IMR-90 (cell line): ENCODE measurements around the gene LCTL. TPM values are rescaled to one million over a fixed set of nuclear protein-coding genes. Genes with fewer than 3 reads are reported as not detected.

Experiments
- ATAC-seq: fragments of 200-7000 bp; cut with Tn5 transposase; 2 replicates; pipeline ENCODE4 v1.9.1; 2020; ENCODE audit warnings: low read depth, mild to moderate bottlenecking, moderate library complexity
- BruUV-seq: library from RNA; stranded (reverse); fragments of 400-500 nt; replicated peaks from 2 replicates; lab custom pipeline; 2021; lab: Mats Ljungman, UMichigan
- CTCF ChIA-PET: fragments of 300-600 bp; formaldehyde crosslinking; extraction: SDS; loops from one replicate; lab custom pipeline; 2021; ENCODE audit warnings: antibody characterized with exemption; lab: Yijun Ruan, JAX
- POLR2A ChIA-PET: fragments of 300-600 bp; sonication (Branson Sonifier 250); formaldehyde crosslinking; loops from one replicate; lab custom pipeline; 2022; ENCODE audit warnings: antibody characterized with exemption; ENCODE audit not compliant: unreplicated experiment; lab: Charles Lee
- DNase-seq: peaks from one replicate; pipeline ENCODE4 v3.0.0; 2013
- H2AFZ ChIP-seq: replicated peaks from 2 replicates; pipeline ENCODE3; 2013; ENCODE audit warnings: low read length, mild to moderate bottlenecking; ENCODE audit not compliant: poor library complexity
- H2AK5ac ChIP-seq: 2 replicates; pipeline ENCODE4 v1.6.1; 2013; ENCODE audit warnings: low read depth, low read length, inconsistent platforms
- H2AK9ac ChIP-seq: replicated peaks from 2 replicates; pipeline ENCODE3; 2013; ENCODE audit warnings: mild to moderate bottlenecking, low read depth, low read length, moderate library complexity; ENCODE audit not compliant: poor library complexity
- H2BK120ac ChIP-seq: 2 replicates; pipeline ENCODE4 v1.6.1; 2013; ENCODE audit warnings: low read depth, low read length, inconsistent platforms
- H2BK15ac ChIP-seq: 3 replicates; pipeline ENCODE4 v1.6.1; 2013; ENCODE audit warnings: low read depth, low read length, inconsistent platforms
- H2BK20ac ChIP-seq: 2 replicates; pipeline ENCODE4 v1.6.1; 2013; ENCODE audit warnings: low read depth, mild to moderate bottlenecking, inconsistent platforms, low read length, moderate library complexity
- H2BK5ac ChIP-seq: 2 replicates; pipeline ENCODE4 v1.6.1; 2013; ENCODE audit warnings: mild to moderate bottlenecking, low read depth, low read length, inconsistent platforms; ENCODE audit not compliant: poor library complexity, severe bottlenecking
- H3K14ac ChIP-seq: replicated peaks from 2 replicates; pipeline ENCODE4 v1.6.1; 2013; ENCODE audit warnings: low read depth, low read length, inconsistent platforms
- H3K18ac ChIP-seq: 2 replicates; pipeline ENCODE4 v1.6.1; 2013; ENCODE audit warnings: low read depth, low read length, control low read depth
- H3K23ac ChIP-seq: 2 replicates; pipeline ENCODE4 v1.6.1; 2013; ENCODE audit warnings: low read depth, low read length, inconsistent platforms
- H3K27ac ChIP-seq: 2 replicates; pipeline ENCODE4 v1.5.1; 2013; ENCODE audit warnings: mild to moderate bottlenecking, control low read depth, low read length; ENCODE audit not compliant: insufficient read depth
- H3K27me3 ChIP-seq: 2 replicates; pipeline ENCODE4 v1.6.1; 2013; ENCODE audit warnings: low read length; ENCODE audit not compliant: control insufficient read depth, insufficient read depth
- H3K36me3 ChIP-seq: 2 replicates; pipeline ENCODE4 v1.6.1; 2013; ENCODE audit warnings: low read length, mixed read lengths; ENCODE audit not compliant: control insufficient read depth, insufficient read depth
- H3K4ac ChIP-seq: 2 replicates; pipeline ENCODE4 v1.6.1; 2013; ENCODE audit warnings: low read depth, low read length, inconsistent platforms
- H3K4me1 ChIP-seq: 2 replicates; pipeline ENCODE4 v1.6.1; 2013; ENCODE audit warnings: low read length, mixed read lengths; ENCODE audit not compliant: control insufficient read depth, insufficient read depth
- H3K4me2 ChIP-seq: 2 replicates; pipeline ENCODE4 v1.6.1; 2013; ENCODE audit warnings: low read depth, mild to moderate bottlenecking, control low read depth, low read length, moderate library complexity
- H3K4me3 ChIP-seq: 2 replicates; pipeline ENCODE4 v1.5.1; 2013; ENCODE audit warnings: low read depth, mild to moderate bottlenecking, control low read depth, low read length, moderate library complexity; ENCODE audit not compliant: insufficient read depth
- H3K56ac ChIP-seq: 2 replicates; pipeline ENCODE4 v1.6.1; 2013; ENCODE audit warnings: low read length, inconsistent platforms; ENCODE audit not compliant: insufficient read depth; ENCODE audit errors: extremely low read depth
- H3K79me1 ChIP-seq, 2 experiments: 2 replicates each; pipeline ENCODE4 v1.6.1; 2013; ENCODE audit warnings: low read length in 2 of 2, inconsistent platforms in 1 of 2, low read depth in 1 of 2
- H3K9ac ChIP-seq: 2 replicates; pipeline ENCODE4 v1.6.1; 2013; ENCODE audit warnings: low read depth, low read length, control low read depth
- H3K9me1 ChIP-seq: 2 replicates; pipeline ENCODE4 v1.6.1; 2013; ENCODE audit warnings: low read length, inconsistent platforms; ENCODE audit not compliant: insufficient read depth
- H3K9me3 ChIP-seq: 2 replicates; pipeline ENCODE4 v1.6.1; 2013; ENCODE audit warnings: low read length; ENCODE audit not compliant: control insufficient read depth, insufficient read depth
- H4K20me1 ChIP-seq: 2 replicates; pipeline ENCODE4 v1.6.1; 2013; ENCODE audit warnings: low read length, inconsistent platforms; ENCODE audit not compliant: insufficient read depth
- H4K5ac ChIP-seq: 2 replicates; pipeline ENCODE4 v1.6.1; 2013; ENCODE audit warnings: mild to moderate bottlenecking, low read depth, low read length, control low read depth
- H4K8ac ChIP-seq, 2 experiments: 2 replicates each; pipeline ENCODE4 v1.6.1; 2013; ENCODE audit warnings: low read depth in 2 of 2, low read length in 2 of 2, control low read depth in 1 of 2, inconsistent platforms in 1 of 2
- H4K91ac ChIP-seq: 2 replicates; pipeline ENCODE4 v1.6.1; 2013; ENCODE audit warnings: low read depth, low read length, inconsistent platforms; ENCODE audit not compliant: insufficient read depth
- BHLHE40 ChIP-seq: fragments of 150-350 bp; IDR thresholded peaks from 2 replicates; pipeline ENCODE4 v1.6.1; 2016; ENCODE audit warnings: mild to moderate bottlenecking, low read depth, low read length
- CEBPB ChIP-seq: IDR thresholded peaks from 2 replicates; pipeline ENCODE4 v1.6.1; 2012; ENCODE audit warnings: low read depth, low read length, improper control_type of control experiment
- CHD1 ChIP-seq: IDR thresholded peaks from 2 replicates; pipeline ENCODE4 v1.6.1; 2012; ENCODE audit warnings: low read depth, low read length, improper control_type of control experiment
- CTCF ChIP-seq: conservative IDR thresholded peaks from 2 replicates; pipeline ENCODE4 v1.5.1; 2012; ENCODE audit warnings: mild to moderate bottlenecking, low read depth, low read length, improper control_type of control experiment
- FOS ChIP-seq: fragments of 150-350 bp; IDR thresholded peaks from 2 replicates; pipeline ENCODE4 v1.6.1; 2016; ENCODE audit warnings: low read depth, low read length
- MAFK ChIP-seq: IDR thresholded peaks from 2 replicates; pipeline ENCODE4 v1.6.1; 2012; ENCODE audit warnings: low read depth, low read length, improper control_type of control experiment
- MAZ ChIP-seq: IDR thresholded peaks from 2 replicates; pipeline ENCODE4 v1.6.1; 2012; ENCODE audit warnings: low read depth, mild to moderate bottlenecking, low read length, improper control_type of control experiment, moderate library complexity, borderline replicate concordance
- MXI1 ChIP-seq: IDR thresholded peaks from 2 replicates; pipeline ENCODE4 v1.6.1; 2012; ENCODE audit warnings: low read depth, mild to moderate bottlenecking, low read length, moderate library complexity, borderline replicate concordance
- NFE2L2 ChIP-seq: fragments of 150-350 bp; IDR thresholded peaks from 2 replicates; pipeline ENCODE4 v1.6.1; 2016; ENCODE audit warnings: low read depth, mild to moderate bottlenecking, low read length
- POLR2A ChIP-seq: IDR thresholded peaks from 2 replicates; pipeline ENCODE4 v1.6.1; 2012; ENCODE audit warnings: mild to moderate bottlenecking, low read depth, low read length
- RAD21 ChIP-seq: IDR thresholded peaks from 2 replicates; pipeline ENCODE4 v1.6.1; 2012; ENCODE audit warnings: low read length, improper control_type of control experiment
- RCOR1 ChIP-seq: IDR thresholded peaks from 2 replicates; pipeline ENCODE4 v1.6.1; 2012; ENCODE audit warnings: mild to moderate bottlenecking, low read length, improper control_type of control experiment; ENCODE audit not compliant: insufficient replicate concordance
- RFX5 ChIP-seq: IDR thresholded peaks from 2 replicates; pipeline ENCODE4 v1.8.0; 2012; ENCODE audit warnings: low read depth, mild to moderate bottlenecking, low read length, moderate library complexity
- SMC3 ChIP-seq: fragments of 150-350 bp; IDR thresholded peaks from 2 replicates; pipeline ENCODE4 v1.6.1; 2016; ENCODE audit warnings: low read depth, mild to moderate bottlenecking, antibody characterized with exemption, low read length, moderate library complexity
- WGBS, 2 experiments: methylation state at CpG; one replicate each; pipeline versions ENCODE4 v1.1.5 to v1.1.7; 2013; ENCODE audit warnings: missing lambda C conversion rate in 2 of 2; ENCODE audit not compliant: insufficient read length in 1 of 2; ENCODE audit errors: extremely low coverage in 2 of 2; 5-methylcytosine and 5-hydroxymethylcytosine counted together
- dilution Hi-C: fragments of 300-500 bp; cut with HindIII; formaldehyde crosslinking; loops from one replicate; pipeline ENCODE4 v1.14.3; 2018; ENCODE audit warnings: low sequenced_read_pairs; ENCODE audit not compliant: unreplicated experiment
- in situ Hi-C: fragments of 300-500 bp; cut with MboI; formaldehyde crosslinking; loops from 3 replicates; pipeline ENCODE4 v1.14.3; 2019; ENCODE audit warnings: low sequenced_read_pairs, inconsistent platforms, mixed read lengths
- intact Hi-C: fragments of 100-400 bp; cut with micrococcal nuclease; formaldehyde crosslinking; loops from 2 replicates; pipeline ENCODE4 v1.10.0; 2022
- polyA plus RNA-seq, 3 experiments: library from polyadenylated mRNA; depleted of rRNA; stranded (reverse); fragments of >200 nt; gene quantifications; 2 replicates each; pipeline ENCODE4 v1.2.3, GENCODE V29; 2012; ENCODE audit warnings: low replicate concordance in 1 of 3
- total RNA-seq: library from RNA; depleted of rRNA; stranded (reverse); fragments of >200 nt; gene quantifications from 2 replicates; pipeline ENCODE4 v1.2.3, GENCODE V29; 2012
- TF ChIP-seq, protein P1 (sequence below): fragments of 150-350 bp; IDR thresholded peaks from 2 replicates; pipeline ENCODE4 v1.6.1; 2017; ENCODE audit warnings: mild to moderate bottlenecking, antibody characterized with exemption, low read length, low read depth
- TF ChIP-seq, protein P2 (sequence below): fragments of 150-350 bp; IDR thresholded peaks from 2 replicates; pipeline ENCODE4 v1.6.1; 2016; ENCODE audit warnings: low read depth, mild to moderate bottlenecking, low read length, moderate library complexity, borderline replicate concordance

LCTL gene
- total and polyA plus RNA-seq, 2 of the 4 experiments (the other 2 are of a cell fraction): 10.3 to 10.4 TPM

- Histone ChIP-seq H3K56ac (no peak overlapping the region), H3K79me1 (no peaks in the 10 kb centered on the region), H3K18ac (no peak overlapping the region), H3K9me1 (no peaks in the 10 kb centered on the region; the same call in 1 of the 2 replicates), H3K4me2 (no peak overlapping the region), H3K4me1 (peaks cover 7% of the 10 kb centered on the region), H2AK9ac (no peak overlapping the region), H3K27me3 (peaks cover 5% of the 10 kb centered on the region; the same call in 1 of the 2 replicates), H2BK15ac (no peak overlapping the region), H4K5ac (no peak overlapping the region), H3K9ac (no peak overlapping the region), H3K36me3 (no peaks in the 10 kb centered on the region), H3K23ac (no peak overlapping the region), H3K27ac (no peak overlapping the region), H3K4ac (no peak overlapping the region), H2AK5ac (no peak overlapping the region), H4K91ac (no peak overlapping the region), H3K4me3 (no peak overlapping the region), H2AFZ (no peak overlapping the region), H3K9me3 (no peaks in the 10 kb centered on the region), H4K20me1 (no peaks in the 10 kb centered on the region), H2BK20ac (no peak overlapping the region), H4K8ac (no peak overlapping the region), H3K14ac (no peak overlapping the region), H2BK120ac (no peak overlapping the region), H2BK5ac (no peak overlapping the region)
- DNase-seq: no peak
- ChIA-PET POLR2A (no interaction called here), CTCF (no interaction called here)
- 100% methylated on average over 1 of the region's 3 CpGs; no CpG with 5 or more reads in 1 of the 2 experiments for WGBS, 2 experiments
- dilution Hi-C loops (no loop called here), in situ Hi-C loops (loop anchor here (5.0 kb wide), 2 partner anchors 84 to 254 kb away; no protein-coding TSS in a partner anchor), intact Hi-C loops (no loop called here)
- no TSS peak for BruUV-seq
- TF ChIP-seq RCOR1 (no peak), BHLHE40 (no peak), RFX5 (no peak), FOS (no peak), CTCF (no peak), CHD1 (no peak), RAD21 (no peak), CEBPB (no peak), SMC3 (no peak), MAZ (no peak), POLR2A (no peak), NFE2L2 (no peak), MXI1 (no peak), MAFK (no peak)
- TF ChIP-seq, protein P1, sequence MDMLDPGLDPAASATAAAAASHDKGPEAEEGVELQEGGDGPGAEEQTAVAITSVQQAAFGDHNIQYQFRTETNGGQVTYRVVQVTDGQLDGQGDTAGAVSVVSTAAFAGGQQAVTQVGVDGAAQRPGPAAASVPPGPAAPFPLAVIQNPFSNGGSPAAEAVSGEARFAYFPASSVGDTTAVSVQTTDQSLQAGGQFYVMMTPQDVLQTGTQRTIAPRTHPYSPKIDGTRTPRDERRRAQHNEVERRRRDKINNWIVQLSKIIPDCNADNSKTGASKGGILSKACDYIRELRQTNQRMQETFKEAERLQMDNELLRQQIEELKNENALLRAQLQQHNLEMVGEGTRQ: no peak
- TF ChIP-seq, protein P2, sequence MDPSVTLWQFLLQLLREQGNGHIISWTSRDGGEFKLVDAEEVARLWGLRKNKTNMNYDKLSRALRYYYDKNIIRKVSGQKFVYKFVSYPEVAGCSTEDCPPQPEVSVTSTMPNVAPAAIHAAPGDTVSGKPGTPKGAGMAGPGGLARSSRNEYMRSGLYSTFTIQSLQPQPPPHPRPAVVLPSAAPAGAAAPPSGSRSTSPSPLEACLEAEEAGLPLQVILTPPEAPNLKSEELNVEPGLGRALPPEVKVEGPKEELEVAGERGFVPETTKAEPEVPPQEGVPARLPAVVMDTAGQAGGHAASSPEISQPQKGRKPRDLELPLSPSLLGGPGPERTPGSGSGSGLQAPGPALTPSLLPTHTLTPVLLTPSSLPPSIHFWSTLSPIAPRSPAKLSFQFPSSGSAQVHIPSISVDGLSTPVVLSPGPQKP: no peak
- no peak for ATAC-seq
These were observed 47.9 kb upstream of the LCTL start for GRCh38 chr15:66613743-66614142.
